GM12875 (cell line): Measurements from ENCODE around the gene TTLL9.

Experiments
- H3K4me3 ChIP-seq: one replicate; pipeline ENCODE4 v1.5.1; 2011; ENCODE audit warnings: low read depth, low read length, control low read depth
- TF ChIP-seq, protein P1 (sequence below): IDR thresholded peaks from 2 replicates; pipeline ENCODE4 v1.5.1; 2011; ENCODE audit warnings: low read depth, mild to moderate bottlenecking, control low read depth, inconsistent platforms, low read length, moderate library complexity, borderline replicate concordance; ENCODE audit not compliant: insufficient read depth

TTLL9 gene

DNA sequence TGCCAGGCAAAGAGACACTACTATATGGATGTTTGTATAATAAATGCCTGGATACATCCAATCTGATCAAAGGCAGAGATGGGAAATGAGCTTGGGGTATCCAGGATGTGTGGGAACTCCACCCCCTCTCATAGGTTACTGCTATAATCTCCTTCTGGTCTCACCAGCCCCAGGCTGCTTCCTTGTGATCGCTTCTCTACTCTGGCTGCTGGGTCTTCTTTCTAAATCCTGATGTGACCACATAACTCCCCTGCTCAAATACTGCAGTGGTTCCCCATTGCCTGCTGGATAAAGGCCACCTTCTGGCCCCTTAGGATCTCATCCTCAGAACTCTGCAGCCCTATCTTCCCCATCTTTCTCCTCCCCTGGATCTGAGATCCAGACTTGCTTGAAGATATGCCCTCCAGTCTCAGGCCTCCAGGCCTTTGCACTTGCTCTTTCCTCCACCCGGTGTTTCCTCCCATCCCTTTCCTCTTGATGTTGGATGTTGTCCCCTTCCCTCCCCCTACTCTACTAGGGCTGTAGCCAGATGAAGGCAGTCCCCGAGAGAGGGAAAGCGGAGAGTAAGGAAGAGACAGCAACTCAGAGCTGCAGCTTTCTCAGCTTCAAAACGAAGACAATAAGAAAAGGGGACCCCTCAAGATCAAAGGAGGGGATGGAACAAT is 96.7 kb downstream of the TTLL9 start:
- H3K4me3 ChIP-seq = no peak overlapping the region
- TF ChIP-seq, protein P1, sequence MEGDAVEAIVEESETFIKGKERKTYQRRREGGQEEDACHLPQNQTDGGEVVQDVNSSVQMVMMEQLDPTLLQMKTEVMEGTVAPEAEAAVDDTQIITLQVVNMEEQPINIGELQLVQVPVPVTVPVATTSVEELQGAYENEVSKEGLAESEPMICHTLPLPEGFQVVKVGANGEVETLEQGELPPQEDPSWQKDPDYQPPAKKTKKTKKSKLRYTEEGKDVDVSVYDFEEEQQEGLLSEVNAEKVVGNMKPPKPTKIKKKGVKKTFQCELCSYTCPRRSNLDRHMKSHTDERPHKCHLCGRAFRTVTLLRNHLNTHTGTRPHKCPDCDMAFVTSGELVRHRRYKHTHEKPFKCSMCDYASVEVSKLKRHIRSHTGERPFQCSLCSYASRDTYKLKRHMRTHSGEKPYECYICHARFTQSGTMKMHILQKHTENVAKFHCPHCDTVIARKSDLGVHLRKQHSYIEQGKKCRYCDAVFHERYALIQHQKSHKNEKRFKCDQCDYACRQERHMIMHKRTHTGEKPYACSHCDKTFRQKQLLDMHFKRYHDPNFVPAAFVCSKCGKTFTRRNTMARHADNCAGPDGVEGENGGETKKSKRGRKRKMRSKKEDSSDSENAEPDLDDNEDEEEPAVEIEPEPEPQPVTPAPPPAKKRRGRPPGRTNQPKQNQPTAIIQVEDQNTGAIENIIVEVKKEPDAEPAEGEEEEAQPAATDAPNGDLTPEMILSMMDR = no peak

- TF ChIP-seq, protein P1 = no peak
- H3K4me3 ChIP-seq = no peak within 1 kb of the TSS
Measured at GRCh38 chr20:31967830-31968249, 97.4 kb downstream of the TTLL9 start, which contains the start of gene XKR7. Gene XKR7, plus strand, starts transcription at chr20:31968151. Its CDS starts 25 bp downstream, at chr20:31968176.

- TF ChIP-seq, protein P1 = no peak
- no peak overlapping the region for H3K4me3 ChIP-seq
Measured at GRCh38 chr20:31968291-31969126, 98.1 kb downstream of the TTLL9 start.

- no peak overlapping the region for H3K4me3 ChIP-seq
Measured at GRCh38 chr20:31969991-31970390, 99.6 kb downstream of the TTLL9 start.

DNA sequence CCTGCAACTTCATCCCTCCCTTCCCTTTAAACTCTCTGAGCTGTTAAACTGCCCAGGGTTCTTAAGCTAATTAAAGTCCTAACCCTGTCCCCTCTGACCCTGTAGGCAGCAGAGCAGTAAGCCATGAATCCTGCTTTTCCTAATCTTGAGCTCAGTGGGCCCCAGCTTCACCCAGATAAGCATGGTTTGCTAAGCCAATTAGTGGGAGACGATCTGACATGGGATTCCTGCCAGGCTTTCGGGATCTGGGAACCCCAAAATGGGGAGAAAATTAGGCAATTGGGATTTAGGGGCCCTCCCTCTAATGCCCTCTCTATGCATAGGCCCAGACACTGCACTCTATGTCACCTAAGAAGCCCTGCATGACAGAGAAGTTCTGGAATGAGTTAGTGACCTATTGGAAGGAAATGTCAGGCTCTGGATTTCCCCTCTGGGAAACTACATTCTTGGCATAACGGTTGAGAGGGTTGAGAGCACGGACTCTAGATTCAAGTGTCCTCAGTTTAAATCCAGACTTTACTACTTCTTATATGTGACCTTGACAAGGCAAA is 102.1 kb downstream of the TTLL9 start:
- no peak overlapping the region for H3K4me3 ChIP-seq
- TF ChIP-seq, protein P1 = no peak

More at GRCh38 chr20:31969991-31970390, 99.6 kb downstream of the TTLL9 start:
- TF ChIP-seq, protein P1 = no peak

- H3K4me3 ChIP-seq = no peak overlapping the region
- TF ChIP-seq, protein P1 = no peak
Measured at GRCh38 chr20:31974296-31974695, 103.9 kb downstream of the TTLL9 start.

GRCh38 chr20:31974951-31975487 is 104.6 kb downstream of the TTLL9 start:
- no peak overlapping the region for H3K4me3 ChIP-seq
- TF ChIP-seq, protein P1 = no peak
